HG03060 (cell line): ENCODE measurements around the gene PJA2.
"Not testable (repeated sequence)": the region's sequence is repeated elsewhere in the genome, so short reads cannot be mapped to it uniquely, and the experiment has no call there.

Experiments used
- ATAC-seq: cut with Tn5 transposase; IDR thresholded peaks from one replicate; pipeline ENCODE4 v1.9.1; 2021; ENCODE audit warnings: low read depth, moderate number of reproducible peaks; ENCODE audit not compliant: unreplicated experiment

Gene PJA2

GRCh38 chr5:109409844-109410388 lies at the start of gene PJA2:
Gene PJA2 (minus strand): TSS chr5:109409974. CDS start chr5:109383433, 26,541 bp downstream.
- peak; percentile 87 for ATAC-seq

GRCh38 chr5:109455598-109456096 lies 45.9 kb upstream of the PJA2 start:
- peak; percentile 100 for ATAC-seq

- ATAC-seq = no peak
These were observed 45.1 kb upstream of the PJA2 start for GRCh38 chr5:109454731-109455505.

- no peak for ATAC-seq
These were observed 43.5 kb upstream of the PJA2 start for GRCh38 chr5:109453251-109453650.

- ATAC-seq = no peak
These were observed 42.9 kb upstream of the PJA2 start for GRCh38 chr5:109452661-109453060.

GRCh38 chr5:109451146-109451545 lies 41.4 kb upstream of the PJA2 start:
- no peak for ATAC-seq

GRCh38 chr5:109450129-109450877 lies 40.5 kb upstream of the PJA2 start:
- no peak for ATAC-seq

- no peak for ATAC-seq
These were observed 39.1 kb upstream of the PJA2 start for GRCh38 chr5:109448838-109449237.

GRCh38 chr5:109439590-109439989 lies 29.8 kb upstream of the PJA2 start:
- no peak for ATAC-seq

- ATAC-seq = no peak
These were observed 16.3 kb upstream of the PJA2 start for GRCh38 chr5:109426075-109426474.

- not testable (repeated sequence) for ATAC-seq
These were observed 15.7 kb upstream of the PJA2 start for GRCh38 chr5:109425521-109425920.

GRCh38 chr5:109421956-109422355 lies 12.2 kb upstream of the PJA2 start:
- ATAC-seq = no peak

- ATAC-seq = no peak
These were observed 9.1 kb upstream of the PJA2 start for GRCh38 chr5:109418712-109419352.

- ATAC-seq = no peak
These were observed 7.1 kb upstream of the PJA2 start for GRCh38 chr5:109416882-109417281.

GRCh38 chr5:109413921-109414461 lies 4.2 kb upstream of the PJA2 start:
- not testable (repeated sequence) for ATAC-seq

GRCh38 chr5:109413458-109413857 lies 3.7 kb upstream of the PJA2 start:
- no peak for ATAC-seq

- ATAC-seq = no peak
These were observed 3.2 kb upstream of the PJA2 start for GRCh38 chr5:109412981-109413402.

GRCh38 chr5:109411627-109412026 lies 1.9 kb upstream of the PJA2 start:
- no peak for ATAC-seq

- ATAC-seq = no peak
These were observed 1.4 kb upstream of the PJA2 start for GRCh38 chr5:109411149-109411514.

GRCh38 chr5:109410389-109411148 lies 795 bp upstream of the PJA2 start:
- ATAC-seq = no peak
